ENCODE results near the gene CALM1.

GRCh38 chr14:90375934-90376333, 20.9 kb upstream of the CALM1 start:
- TF ChIP-seq CTCF (IDR thresholded peaks at IDR 0.05) = no peak
- no peak for TF ChIP-seq POLR2A (IDR thresholded peaks at IDR 0.05)

Data from testis (tissue), 2 donors.